ENCODE measurements around the gene PFDN6.

GRCh38 chr6:33273924-33274902 is 15.2 kb upstream of the PFDN6 start:
- TF ChIP-seq CTCF (IDR thresholded peaks at IDR 0.05) (no peak), POLR2A (IDR thresholded peaks at IDR 0.05) (no peak), EP300 (IDR thresholded peaks at IDR 0.05; ENCODE audit: low read depth) (no peak)
